GM10266 (cell line): ENCODE results near the gene CHD9.

Experiments used
- DNase-seq: peaks from one replicate; pipeline ENCODE4 v3.0.0; 2012; ENCODE audit errors: extremely low spot score
- TF ChIP-seq, protein P1 (sequence below): IDR thresholded peaks from 2 replicates; pipeline ENCODE4 v1.5.1; 2012; ENCODE audit warnings: mild to moderate bottlenecking, low read depth; ENCODE audit not compliant: control insufficient read depth, insufficient read depth; ENCODE audit errors: missing control alignments

Gene CHD9

DNA sequence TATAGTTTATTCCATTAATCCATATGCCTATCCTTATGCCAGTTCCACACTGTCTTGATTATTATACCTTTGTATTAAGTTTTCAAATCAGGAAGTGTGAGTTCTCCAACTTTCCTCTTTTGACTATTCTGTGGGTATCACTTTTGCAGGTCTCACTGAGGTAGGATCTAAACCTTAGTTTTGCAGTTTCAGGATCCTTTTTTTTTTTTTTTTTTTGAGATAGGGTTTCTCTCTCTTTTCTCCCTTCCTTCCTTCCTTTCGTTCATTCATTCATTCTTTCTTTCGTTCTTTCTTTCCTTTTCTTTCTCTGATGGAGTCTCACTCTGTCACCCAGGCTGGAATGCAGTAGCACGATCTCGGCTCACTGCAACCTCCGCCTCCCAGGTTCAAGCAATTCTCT, 71.6 kb downstream of the CHD9 start:
- TF ChIP-seq, protein P1, sequence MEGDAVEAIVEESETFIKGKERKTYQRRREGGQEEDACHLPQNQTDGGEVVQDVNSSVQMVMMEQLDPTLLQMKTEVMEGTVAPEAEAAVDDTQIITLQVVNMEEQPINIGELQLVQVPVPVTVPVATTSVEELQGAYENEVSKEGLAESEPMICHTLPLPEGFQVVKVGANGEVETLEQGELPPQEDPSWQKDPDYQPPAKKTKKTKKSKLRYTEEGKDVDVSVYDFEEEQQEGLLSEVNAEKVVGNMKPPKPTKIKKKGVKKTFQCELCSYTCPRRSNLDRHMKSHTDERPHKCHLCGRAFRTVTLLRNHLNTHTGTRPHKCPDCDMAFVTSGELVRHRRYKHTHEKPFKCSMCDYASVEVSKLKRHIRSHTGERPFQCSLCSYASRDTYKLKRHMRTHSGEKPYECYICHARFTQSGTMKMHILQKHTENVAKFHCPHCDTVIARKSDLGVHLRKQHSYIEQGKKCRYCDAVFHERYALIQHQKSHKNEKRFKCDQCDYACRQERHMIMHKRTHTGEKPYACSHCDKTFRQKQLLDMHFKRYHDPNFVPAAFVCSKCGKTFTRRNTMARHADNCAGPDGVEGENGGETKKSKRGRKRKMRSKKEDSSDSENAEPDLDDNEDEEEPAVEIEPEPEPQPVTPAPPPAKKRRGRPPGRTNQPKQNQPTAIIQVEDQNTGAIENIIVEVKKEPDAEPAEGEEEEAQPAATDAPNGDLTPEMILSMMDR = no peak
- DNase-seq = no peak

- no peak for DNase-seq
- TF ChIP-seq, protein P1 = no peak
These were observed 74.7 kb downstream of the CHD9 start for GRCh38 chr16:53129281-53130158.

DNA sequence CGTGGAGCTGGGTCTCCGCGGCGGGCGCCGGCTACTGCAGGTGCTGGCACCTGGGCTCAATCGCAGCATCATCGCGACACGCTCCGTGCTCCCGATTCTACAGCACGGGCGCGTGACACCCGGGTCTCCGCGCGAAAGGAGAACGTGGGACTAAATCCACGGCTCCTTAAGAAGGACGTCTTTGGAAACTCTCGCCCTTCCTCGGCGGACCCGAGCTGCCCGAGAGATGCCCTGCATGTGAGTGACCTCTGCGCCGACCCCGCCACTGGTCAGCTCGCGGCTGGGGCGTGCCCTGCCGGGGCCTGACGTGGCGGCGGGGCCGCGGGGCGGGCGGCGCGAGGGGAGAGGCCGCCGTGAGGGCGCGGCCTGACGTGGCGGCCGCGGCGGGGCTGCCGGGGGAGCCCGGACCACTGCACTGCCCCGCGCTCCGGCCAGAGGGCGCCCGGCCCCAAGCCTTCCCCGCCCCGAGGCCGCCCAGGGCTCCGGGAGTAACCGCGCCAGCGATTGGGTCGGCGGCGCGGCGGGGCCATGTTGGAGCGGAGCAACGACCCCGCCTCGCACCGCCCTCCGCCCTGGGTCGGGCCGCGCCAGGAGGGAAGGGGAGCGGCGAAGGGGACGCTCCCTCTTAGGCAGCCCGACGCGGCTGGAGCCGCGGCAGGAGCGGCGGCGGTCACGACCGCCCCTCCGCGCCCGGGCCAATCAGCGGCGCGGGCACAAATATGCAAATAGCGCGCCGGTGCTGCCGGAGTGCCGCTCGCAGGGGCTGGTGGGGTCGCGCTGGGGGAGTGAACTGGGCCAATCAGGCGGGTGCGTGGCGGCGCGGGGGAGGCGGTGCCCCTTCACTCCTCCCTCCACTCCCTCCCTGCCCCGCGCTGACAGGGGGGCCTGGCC, 75.6 kb downstream of the CHD9 start:
- peak; percentile 99 for DNase-seq
- TF ChIP-seq, protein P1 = peak; percentile 85

GRCh38 chr16:53131050-53131362, 76.2 kb downstream of the CHD9 start:
- DNase-seq = no peak
- TF ChIP-seq, protein P1 = no peak

DNA sequence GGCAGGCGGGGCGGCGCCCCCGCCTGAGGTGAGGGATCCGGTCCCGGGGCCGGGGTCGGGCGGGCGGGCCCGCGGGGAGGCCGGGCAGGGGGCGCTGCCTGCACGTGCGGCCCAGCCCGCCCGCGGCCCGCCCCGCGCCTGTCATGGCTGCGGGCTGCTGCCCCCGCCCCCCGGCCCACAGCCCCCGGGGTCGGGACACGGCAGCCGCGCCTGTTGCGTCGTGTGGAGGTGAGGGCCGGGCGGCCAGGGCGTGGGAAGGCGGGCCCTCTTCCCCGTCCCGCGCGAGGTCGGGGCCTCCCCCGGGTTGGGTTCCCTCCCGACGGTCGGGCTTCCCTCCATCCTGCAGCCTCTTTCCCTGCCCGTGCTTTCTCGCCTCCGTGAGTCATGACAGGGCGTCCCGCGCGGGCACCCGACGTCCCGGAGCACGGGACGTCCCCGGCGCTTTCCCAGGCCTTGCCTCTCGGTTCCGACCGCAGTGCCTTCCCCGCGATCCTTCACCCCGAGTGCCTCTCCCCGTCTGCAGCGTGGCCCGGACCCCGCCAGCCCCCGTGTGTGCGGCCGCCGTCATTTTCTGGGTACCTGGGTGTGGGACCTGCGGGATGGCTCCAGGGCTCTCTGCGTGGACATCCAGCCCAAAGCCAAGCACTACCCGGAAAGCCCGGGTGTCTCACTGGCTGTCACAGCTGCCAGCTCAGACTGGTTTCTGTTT, 76.7 kb downstream of the CHD9 start:
- DNase-seq = peak; percentile 73
- TF ChIP-seq, protein P1 = no peak

DNA sequence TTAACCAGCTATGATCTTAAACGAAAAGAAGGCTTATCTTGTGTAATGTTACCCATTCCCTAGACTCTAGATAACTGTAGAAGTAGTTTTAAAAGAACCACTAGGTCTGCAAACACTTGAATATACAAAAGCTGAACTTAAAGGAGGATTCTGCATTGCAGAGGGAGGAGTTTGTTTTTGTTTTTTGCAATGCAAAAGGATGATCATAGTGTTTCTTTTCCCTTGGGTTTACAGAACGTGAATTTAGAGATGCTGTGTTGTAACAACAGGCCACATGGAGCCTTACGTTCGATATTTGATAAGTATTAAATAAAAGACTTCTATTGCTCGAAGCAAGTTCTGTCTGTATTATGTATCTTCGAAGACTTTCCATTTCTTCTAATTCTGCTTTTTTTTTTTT, 77.6 kb downstream of the CHD9 start:
- DNase-seq = no peak
- TF ChIP-seq, protein P1 = no peak

- no peak for DNase-seq
- TF ChIP-seq, protein P1 = no peak
These were observed 80.5 kb downstream of the CHD9 start for GRCh38 chr16:53135329-53135728.
